Measurements from ENCODE around the gene TOMM70. TPM values are rescaled to one million over a fixed set of nuclear protein-coding genes. Genes with fewer than 3 reads are reported as not detected.

Gene TOMM70
- total RNA-seq, 1 experiment from 2014 or later = 68.7 TPM

DNA sequence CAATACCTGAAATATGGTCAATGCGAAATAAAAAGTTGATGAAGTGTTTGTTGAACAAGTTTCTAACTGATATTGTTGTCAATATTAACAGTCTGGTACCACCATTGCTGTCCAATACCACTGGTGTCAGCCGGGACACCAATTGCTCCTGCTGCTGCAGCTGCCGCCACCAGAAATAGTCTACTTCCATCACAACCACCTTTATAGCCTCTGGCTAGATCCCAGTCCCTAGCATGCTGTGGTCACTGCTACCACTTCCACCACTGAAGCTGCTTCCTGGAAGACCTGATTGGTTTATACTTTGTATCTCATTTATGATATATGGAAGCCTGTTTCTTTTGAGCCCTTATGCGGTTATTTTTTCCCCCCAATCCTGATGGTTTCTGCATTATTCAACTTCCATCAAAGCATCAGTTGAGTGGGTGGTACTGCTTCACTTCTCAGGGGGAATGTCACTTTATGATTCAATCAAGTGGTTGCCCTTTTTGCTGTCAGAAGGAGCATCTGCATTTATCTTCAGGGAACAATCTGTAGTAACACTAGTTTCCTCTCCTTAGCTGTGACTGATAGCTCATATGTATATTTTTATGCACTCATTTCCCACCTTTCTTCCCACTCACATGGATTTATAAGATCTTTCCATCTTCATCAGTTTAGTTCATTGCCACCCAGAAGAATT is 12.2 kb upstream of the TOMM70 start:
- DNase-seq (ENCODE audit: extremely low read depth, low read depth) = no peak

DNA sequence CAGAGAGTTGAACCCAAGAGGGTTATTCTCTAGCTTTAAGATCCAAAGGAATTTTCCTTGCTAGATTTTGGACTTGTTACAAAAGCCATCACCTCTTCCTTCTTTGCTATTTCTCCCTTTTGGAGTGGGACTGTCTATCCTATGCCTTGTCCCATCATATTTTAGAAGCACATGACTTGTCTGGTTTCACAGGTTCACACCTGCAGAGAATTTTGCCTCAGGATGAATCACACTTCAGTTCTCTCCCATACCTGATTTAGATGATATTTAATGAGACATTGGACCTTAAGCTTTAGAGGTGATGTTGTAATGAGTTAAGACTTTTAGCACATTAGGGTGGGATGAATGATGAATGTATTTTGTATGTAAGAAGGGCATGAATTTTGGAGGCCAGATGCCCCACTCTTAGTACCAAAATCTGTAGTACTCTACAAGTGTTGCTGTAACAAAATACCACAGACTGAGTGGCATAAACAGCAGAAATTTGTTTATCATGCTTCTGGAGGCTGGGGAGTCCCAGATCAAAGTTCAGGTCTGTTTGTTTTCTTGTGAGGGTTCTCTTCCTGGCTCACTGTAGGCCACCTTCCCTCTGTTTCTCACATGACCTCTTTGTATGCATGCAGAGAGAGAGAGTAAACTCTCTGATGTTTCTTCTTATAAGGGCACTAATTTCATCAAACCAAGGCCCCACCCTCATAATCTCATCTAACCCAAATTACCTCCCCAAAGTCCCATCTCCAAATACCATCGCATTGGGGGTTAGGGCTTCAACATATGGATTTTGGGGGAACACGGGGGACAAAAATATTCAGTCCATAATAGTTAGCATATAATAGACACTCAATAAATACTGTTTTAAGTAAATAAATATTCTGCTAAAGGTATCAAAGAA is 10.4 kb upstream of the TOMM70 start:
- DNase-seq (ENCODE audit: extremely low read depth, low read depth) = no peak

DNA sequence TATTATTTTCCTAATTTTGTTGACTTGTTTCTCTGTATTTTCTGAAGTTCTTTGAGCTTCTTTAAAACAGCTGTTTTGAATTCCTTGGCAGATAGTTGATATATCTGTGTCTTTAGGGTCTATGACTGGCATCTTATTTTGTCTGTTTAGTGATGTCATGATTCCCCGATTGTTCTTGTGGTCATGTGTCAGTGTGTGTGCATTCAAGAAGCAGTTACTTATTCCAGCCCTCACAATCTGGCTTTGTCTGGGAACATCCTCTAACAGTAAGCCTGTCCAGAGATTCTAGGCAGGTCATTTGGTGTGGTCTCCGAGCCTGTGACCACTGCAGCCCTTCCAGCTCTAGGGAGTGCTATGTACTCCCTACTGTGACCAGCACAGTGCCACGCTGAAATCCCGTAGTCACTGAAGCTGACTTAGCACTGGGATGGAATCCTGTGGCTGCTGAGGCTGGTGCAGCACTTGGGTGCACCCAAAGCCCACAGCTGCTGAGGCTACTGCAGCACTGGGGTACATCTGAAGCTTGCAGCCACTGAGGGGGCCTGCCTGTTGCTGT is 7.2 kb upstream of the TOMM70 start:
- no peak for DNase-seq (ENCODE audit: extremely low read depth, low read depth)

DNA sequence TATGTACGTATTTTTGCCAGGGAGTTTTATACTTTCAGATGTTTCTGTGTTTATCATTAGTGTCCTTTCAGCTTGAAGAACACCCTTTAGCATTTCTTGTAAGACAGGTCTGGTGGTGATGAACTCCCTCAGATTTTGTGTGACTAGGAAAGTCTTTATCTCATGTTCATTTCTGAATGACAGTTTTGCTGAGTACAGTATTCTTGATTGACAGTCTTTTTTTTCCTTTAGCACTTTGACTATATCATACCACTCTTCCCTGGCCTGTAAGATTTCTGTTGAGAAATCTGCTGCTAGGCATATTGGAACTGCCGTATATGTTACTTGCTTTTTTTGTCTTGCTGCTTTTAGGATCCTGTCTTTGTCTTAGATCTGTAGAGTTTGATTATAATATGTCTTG is 6.3 kb upstream of the TOMM70 start:
- no peak for DNase-seq (ENCODE audit: extremely low read depth, low read depth)

DNA sequence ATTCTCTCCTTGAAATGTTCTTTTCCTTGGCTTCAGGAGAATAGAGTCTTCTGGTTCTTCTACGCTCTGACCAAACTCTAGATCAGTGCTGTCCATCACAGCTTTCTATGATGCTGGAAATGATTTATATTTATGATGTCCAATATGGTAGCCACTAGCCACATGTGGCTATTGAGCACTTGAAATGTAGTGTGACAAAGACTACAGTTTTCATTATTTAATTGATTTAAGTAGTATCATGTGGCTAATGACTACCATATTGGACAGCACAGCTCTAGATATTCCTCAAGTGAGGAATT is 3.3 kb upstream of the TOMM70 start:
- no peak for DNase-seq (ENCODE audit: extremely low read depth, low read depth)

DNA sequence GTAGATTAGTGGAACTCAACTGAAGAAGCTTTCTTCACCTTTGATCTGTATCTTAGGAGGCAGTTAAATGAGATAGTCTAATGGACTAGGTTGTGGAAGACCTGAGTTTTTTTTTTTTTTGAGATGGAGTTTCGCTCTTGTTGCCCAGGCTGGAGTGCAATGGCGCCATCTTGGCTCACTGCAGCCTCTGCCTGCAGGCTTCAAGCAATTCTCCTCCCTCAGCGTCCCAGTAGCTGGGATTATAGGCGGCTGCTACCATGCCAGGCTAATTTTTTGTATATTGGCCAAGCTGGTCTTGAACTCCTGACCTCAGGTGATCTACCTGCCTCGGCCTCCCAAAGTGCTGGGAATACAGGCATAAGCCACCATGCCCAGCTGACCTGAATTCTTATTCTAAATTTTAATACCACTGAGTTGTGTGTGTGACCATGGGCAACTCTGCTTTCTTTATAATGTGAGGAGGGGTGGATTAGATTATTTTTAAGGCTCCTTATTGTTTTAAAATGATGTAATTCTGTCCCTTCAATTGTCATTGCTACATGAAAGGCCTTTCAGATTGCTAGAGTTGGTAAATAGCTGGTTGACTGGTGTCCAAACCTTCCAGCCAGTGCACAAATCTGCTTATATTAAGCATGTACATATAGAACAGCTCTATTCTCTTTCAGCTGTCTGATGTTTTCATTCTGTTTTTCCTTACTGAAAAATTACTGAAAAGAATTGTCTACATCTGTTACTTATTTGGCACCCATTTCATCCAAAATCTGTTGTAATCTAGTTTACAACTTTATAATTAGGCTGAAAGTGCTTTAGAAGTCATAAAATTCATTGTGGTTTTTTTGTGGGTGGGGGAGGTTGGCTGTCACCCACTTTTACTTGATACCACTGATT is 2.7 kb upstream of the TOMM70 start:
- DNase-seq (ENCODE audit: extremely low read depth, low read depth) = peak; percentile 7

DNA sequence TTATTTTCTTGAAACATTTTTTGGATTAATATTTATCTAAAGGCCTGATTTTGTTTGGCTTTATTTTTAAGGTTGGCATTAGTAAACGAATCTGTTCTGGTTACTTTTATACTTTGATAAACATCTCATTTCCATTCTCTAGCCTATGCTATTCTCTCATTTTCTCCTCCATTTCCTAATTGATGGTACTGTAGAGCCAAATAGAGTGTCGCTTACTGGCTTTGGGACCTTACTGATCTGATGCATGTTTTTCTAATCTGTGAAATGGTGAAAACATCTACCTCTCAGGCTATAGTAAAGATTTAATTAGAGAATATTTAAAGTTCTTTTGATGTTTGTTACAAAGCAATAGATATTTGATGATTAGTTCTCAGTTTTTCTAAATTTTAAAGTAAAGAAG is 2.0 kb upstream of the TOMM70 start:
- DNase-seq (ENCODE audit: extremely low read depth, low read depth) = no peak

DNA sequence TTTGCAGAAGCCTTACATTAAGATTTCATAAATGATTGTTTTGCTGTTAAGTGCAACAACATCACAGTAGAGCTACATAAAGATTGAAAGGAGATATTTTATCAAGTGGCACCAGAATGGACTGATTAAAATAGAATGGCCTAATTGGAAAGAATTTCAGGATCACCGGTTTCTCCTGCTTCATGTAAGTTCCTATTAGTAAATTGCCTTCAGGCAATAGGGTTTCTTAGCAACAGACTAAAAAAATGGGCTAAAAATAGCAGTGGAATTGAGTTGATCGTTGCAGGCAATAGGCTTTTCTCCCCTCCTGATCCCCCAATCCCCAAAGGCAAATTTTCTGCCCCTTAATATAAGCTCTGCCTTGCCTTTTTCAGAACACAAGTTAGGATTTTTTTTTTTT is 1.4 kb upstream of the TOMM70 start:
- peak; percentile 28 for DNase-seq (ENCODE audit: extremely low read depth, low read depth)

DNA sequence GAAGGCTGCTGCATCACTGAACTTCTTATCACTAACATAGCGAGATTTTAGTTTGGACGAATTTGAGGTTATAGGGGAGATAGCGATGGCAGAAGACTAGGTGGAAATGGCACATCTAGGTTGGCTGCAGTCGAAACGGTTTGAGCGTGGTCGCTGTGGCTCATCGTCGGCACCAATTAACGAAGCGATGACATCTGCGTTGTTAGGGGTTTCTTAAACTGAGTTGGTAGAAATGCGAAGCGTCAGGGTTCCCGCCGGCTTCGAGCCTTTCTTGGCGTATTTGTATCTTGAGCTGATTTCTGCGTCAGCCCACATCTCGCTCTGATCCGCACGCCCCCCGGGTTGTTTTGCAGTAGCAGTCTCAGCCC is 769 bp upstream of the TOMM70 start:
- DNase-seq (ENCODE audit: extremely low read depth, low read depth) = no peak

DNA sequence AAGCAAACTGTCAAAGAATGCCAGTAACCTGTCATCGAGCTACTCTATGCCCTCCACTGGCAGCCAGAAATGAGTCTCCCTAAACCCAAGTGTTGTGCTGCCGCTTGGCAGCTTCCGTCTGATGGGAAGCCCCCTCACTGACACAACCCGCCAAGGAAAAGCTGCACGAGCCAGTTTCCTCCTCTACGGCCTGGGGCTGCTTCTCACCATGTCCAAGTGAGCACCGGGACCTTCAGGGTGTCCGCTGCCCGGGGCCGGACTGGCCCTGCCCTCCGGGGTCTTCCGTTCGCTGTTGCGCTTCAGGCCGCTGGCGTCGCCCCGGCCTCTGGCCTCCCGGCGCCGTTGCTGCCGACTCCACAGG is 490 bp downstream of the TOMM70 start:
- no peak for DNase-seq (ENCODE audit: extremely low read depth, low read depth)

DNA sequence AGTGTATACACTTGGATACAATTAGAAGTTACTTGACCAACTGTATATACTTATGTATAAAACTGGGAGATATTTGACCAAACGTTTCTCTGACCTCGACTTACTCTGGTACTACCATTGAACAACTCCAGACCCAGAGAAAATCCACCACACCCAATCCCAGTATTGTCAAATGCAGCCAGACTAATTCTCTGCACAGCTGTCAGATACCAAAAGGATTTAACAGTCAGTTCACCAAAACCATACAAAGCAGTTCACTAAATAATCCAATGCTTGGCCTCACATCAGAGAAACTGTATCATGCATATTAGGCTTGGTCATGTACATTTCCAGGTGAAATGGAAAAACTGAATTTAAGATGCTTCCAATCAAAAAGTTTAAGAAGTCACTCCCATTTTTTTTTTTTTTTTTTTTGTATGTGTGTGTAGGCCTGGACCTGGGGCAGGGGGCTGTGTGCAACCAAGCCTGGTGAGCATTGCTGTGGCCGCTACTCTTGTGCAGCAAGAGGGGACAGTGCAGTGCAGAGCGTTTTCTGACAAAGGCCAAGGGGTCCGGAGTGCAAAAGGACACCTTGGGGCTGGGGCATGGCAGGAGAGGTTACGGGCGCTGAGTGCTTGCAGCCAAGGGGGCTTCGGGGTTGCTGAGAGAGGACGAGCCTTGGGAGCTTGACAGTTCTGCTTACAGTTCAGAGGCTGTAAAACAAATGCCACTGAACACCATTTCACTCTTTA is 1.4 kb downstream of the TOMM70 start:
- DNase-seq (ENCODE audit: extremely low read depth, low read depth) = no peak

DNA sequence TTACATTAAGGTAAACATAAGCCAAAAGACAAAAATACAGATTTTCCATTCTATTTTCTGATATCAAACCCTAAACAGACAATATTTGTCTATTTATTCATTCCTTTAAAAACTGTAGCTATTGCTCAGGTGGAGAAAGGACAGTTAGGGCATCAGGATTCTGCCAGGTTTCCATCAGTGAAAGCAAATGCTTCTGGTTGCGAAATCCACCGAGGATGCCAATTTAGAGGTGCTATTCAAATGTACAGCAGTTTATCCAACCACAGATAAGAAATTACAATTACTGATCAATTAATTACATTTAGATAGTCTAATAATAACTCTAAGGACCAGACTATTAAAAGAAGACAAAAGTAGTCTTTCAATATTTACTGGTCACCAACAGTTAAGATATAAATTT is 3.9 kb downstream of the TOMM70 start:
- no peak for DNase-seq (ENCODE audit: extremely low read depth, low read depth)

DNA sequence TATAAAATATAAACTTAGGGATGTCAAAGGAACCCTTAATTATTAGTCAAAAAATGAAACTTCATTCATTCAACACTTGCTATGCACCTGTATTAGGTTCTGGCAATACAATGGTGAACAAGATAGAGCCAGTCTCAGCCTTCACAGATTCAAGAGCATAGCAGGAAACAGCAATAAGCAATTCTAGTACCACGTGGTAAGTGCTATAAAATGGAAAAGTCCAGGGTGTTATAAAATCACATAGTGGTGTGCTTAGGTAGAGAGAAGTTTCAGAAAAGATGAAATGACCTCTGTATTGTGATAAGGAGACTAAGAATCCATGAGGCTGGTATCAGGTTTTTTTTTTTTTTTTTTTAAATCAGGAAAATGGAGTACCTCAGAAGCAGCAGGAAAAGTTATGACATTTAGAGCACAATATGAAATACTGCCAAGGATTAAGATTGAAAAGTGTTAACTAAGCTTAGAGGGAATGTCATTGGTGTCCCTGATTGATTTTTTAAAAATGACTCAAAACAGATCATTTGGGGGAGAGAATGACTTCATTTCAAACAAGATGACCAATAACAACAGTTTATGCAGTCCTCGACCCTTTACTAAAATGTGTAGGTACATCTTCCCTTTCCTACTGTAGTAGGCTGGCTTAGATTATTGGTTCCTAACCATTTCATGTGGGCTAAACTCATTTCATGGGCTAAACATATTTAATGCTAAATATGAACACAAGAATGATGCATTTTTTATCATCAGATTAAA is 5.0 kb downstream of the TOMM70 start:
- no peak for DNase-seq (ENCODE audit: extremely low read depth, low read depth)

DNA sequence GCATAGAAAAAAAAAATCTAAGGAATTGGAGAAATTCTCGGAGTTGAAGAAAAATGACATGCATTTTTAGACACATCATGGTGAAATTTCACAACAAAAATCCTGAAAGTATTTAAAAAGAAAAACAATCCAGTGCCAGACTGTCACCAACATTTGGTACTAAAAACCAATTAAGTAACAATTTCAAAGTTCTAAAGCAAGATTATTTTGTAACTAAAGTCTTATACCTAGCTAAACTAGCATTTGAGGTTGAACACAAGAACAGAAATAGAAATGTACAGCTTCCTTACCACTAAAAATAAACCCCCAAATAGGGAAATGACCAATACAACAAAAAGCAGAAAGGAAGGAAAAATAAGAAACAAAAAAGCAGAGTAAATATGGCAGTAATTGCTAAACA is 11.9 kb downstream of the TOMM70 start:
- no peak for DNase-seq (ENCODE audit: extremely low read depth, low read depth)

DNA sequence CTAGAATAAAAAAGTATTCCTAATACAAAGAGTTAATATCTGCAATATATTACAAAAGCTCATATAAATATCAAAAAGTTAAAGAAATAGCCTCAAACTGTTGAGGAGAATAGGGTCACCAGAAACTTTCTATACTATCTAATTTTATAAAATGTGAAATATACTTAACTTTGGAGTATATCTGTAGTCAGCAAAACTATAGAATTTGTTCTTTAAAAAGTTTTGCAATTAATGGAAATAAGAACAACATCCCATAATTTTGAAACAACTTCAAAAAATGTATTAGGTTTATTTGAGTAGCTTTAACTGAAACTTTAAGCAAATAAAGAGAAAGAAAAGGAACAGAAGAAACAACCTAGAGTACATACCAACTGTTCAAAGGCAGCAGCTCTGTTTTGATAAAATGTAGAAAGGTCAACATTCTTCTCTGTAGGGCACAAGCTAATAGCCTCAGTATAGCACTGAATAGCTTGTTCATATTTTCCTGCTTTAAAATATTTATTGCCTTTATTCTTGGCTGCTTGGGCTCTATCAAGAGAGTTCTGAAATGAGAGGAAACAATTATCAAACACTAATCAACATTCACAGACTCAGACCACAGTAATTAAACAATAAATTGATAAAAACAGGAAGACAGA is 14.3 kb downstream of the TOMM70 start:
- DNase-seq (ENCODE audit: extremely low read depth, low read depth) = no peak

DNA sequence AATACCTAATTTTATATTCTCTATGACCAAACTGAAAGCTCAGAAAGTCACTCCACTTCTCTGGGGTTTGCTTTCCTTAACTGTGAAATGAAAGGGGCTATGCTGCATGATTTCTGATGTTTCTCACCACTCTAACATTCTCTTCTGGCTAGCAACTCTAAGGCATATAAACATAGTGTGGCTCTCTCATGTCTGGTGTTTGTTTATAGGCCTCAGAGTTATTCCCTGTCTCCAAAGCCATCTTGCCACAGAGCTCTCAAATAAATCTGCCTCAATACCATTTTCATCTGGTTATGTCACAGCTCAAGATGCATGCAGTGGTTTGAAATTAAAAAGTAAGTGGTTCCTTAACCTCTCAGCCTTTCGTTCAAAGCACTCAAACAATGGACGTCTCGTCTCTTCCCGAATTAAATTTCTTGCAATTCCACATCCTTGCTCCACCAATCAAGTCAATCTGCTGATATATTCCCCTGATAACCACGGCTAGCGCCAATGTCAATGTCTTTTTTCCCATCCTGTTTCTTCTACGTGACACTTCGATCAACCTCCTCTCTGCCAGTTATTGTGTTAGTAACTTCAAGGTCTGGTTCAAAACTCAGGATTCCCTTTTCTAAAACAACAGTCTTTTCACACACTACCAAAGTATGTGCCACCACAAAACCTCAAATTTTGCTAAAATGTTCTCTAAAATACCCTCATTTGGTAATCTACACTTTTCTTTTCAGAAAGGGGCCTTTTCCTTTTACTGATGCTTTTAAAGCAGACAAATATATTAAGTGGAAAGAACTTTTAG is 16.0 kb downstream of the TOMM70 start:
- no peak for DNase-seq (ENCODE audit: extremely low read depth, low read depth)

DNA sequence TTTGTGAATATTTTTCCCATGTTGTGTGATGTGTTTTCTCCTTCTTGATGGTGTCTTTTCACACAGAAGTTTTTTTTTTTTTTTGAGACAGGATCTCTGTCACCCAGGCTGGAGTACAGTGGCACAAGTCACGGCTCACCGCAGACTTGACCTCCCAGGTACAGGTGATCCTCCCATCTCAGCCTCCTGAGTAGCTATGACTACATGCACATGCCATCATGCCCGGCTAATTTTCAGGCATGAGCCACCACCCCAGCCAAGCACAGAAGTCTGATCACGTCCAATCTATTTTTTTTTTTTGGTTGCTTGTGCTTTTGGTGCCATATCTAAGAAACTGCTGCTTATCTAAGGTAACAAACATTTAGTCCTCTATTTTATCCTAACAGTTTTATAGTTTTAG is 24.6 kb downstream of the TOMM70 start:
- DNase-seq (ENCODE audit: extremely low read depth, low read depth) = no peak

DNA sequence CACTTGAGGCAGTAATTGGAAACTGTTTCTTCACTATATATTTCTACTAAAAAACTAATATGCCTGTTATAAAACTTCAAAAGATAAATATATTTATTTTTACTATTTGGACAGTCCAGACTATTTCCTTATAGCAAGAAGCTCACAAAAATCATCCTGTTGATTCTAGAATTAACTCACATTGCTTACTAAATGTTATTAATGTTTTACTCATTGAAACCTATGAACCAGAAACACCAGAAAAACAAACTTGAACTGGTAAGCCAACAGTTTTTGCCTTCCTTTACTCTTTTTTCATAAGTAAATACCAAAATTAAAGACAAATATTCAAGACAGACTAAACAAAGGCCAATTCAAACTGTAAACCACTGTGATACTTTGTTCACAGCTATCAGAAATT is 26.4 kb downstream of the TOMM70 start:
- no peak for DNase-seq (ENCODE audit: extremely low read depth, low read depth)

DNA sequence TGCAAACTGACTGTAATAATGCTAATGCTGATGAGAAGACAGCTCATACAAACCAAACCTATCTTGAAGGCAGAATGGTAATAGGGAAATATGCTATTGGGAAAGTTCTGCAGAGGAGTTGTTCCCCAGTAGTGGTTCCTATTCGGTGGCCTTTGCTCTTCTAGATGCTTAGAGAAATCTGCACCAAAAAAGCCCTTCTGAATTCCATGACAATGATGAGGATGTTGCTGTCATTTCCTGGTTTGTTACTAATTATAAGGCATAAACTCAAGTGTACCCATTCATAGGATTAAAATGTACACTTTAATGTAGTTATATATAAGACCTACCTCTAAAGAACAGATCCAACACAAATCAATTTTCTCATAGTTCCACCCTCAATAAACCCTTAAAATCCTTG is 30.1 kb downstream of the TOMM70 start:
- DNase-seq (ENCODE audit: extremely low read depth, low read depth) = no peak

Measured in NCI-H460 (cell line).